ENCODE measurements around the gene MRPS27. TPM values are rescaled to one million over a fixed set of nuclear protein-coding genes. Genes with fewer than 3 reads are reported as not detected.

The MRPS27 gene
- total and polyA plus RNA-seq, 2 of the 13 experiments (the other 11 are each of a cell fraction or from before 2014, with no cell fraction given) = 71.8 to 115 TPM

- TF ChIP-seq, protein P1, sequence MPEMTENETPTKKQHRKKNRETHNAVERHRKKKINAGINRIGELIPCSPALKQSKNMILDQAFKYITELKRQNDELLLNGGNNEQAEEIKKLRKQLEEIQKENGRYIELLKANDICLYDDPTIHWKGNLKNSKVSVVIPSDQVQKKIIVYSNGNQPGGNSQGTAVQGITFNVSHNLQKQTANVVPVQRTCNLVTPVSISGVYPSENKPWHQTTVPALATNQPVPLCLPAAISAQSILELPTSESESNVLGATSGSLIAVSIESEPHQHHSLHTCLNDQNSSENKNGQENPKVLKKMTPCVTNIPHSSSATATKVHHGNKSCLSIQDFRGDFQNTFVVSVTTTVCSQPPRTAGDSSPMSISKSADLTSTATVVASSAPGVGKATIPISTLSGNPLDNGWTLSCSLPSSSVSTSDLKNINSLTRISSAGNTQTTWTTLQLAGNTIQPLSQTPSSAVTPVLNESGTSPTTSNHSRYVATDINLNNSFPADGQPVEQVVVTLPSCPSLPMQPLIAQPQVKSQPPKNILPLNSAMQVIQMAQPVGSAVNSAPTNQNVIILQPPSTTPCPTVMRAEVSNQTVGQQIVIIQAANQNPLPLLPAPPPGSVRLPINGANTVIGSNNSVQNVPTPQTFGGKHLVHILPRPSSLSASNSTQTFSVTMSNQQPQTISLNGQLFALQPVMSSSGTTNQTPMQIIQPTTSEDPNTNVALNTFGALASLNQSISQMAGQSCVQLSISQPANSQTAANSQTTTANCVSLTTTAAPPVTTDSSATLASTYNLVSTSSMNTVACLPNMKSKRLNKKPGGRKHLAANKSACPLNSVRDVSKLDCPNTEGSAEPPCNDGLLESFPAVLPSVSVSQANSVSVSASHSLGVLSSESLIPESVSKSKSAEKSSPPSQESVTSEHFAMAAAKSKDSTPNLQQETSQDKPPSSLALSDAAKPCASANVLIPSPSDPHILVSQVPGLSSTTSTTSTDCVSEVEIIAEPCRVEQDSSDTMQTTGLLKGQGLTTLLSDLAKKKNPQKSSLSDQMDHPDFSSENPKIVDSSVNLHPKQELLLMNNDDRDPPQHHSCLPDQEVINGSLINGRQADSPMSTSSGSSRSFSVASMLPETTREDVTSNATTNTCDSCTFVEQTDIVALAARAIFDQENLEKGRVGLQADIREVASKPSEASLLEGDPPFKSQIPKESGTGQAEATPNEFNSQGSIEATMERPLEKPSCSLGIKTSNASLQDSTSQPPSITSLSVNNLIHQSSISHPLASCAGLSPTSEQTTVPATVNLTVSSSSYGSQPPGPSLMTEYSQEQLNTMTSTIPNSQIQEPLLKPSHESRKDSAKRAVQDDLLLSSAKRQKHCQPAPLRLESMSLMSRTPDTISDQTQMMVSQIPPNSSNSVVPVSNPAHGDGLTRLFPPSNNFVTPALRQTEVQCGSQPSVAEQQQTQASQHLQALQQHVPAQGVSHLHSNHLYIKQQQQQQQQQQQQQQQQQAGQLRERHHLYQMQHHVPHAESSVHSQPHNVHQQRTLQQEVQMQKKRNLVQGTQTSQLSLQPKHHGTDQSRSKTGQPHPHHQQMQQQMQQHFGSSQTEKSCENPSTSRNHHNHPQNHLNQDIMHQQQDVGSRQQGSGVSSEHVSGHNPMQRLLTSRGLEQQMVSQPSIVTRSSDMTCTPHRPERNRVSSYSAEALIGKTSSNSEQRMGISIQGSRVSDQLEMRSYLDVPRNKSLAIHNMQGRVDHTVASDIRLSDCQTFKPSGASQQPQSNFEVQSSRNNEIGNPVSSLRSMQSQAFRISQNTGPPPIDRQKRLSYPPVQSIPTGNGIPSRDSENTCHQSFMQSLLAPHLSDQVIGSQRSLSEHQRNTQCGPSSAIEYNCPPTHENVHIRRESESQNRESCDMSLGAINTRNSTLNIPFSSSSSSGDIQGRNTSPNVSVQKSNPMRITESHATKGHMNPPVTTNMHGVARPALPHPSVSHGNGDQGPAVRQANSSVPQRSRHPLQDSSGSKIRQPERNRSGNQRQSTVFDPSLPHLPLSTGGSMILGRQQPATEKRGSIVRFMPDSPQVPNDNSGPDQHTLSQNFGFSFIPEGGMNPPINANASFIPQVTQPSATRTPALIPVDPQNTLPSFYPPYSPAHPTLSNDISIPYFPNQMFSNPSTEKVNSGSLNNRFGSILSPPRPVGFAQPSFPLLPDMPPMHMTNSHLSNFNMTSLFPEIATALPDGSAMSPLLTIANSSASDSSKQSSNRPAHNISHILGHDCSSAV (CRISPR knock-in tag; IDR thresholded peaks at IDR 0.05; ENCODE audit: borderline replicate concordance) = peak; percentile 93; the same call in 1 of the 2 replicates
- TF ChIP-seq, protein P2, sequence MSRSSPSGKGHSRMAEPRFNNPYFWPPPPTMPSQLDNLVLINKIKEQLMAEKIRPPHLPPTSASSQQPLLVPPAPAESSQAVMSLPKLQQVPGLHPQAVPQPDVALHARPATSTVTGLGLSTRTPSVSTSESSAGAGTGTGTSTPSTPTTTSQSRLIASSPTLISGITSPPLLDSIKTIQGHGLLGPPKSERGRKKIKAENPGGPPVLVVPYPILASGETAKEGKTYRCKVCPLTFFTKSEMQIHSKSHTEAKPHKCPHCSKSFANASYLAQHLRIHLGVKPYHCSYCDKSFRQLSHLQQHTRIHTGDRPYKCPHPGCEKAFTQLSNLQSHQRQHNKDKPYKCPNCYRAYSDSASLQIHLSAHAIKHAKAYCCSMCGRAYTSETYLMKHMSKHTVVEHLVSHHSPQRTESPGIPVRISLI (CRISPR knock-in tag; IDR thresholded peaks at IDR 0.05; ENCODE audit: borderline replicate concordance) = no peak
- TF ChIP-seq ZFAT (CRISPR knock-in tag; conservative IDR thresholded peaks at IDR 0.05) (no peak), FLYWCH1 (CRISPR knock-in tag; IDR thresholded peaks at IDR 0.05) (0 out of 2 replicates have a peak, but pooled peaks have one; percentile 42), ADNP (CRISPR knock-in tag; IDR thresholded peaks at IDR 0.05) (no peak), PRPF4 (IDR thresholded peaks at IDR 0.05; ENCODE audit: low read depth, low read length, poor library complexity, severe bottlenecking) (no peak), TIGD3 (CRISPR knock-in tag; IDR thresholded peaks at IDR 0.05; ENCODE audit: borderline replicate concordance) (no peak), IRX3 (CRISPR knock-in tag; IDR thresholded peaks at IDR 0.05; ENCODE audit: borderline replicate concordance, low read depth) (peak; percentile 40; the same call in 1 of the 2 replicates), ZZZ3 (CRISPR knock-in tag; IDR thresholded peaks at IDR 0.05; ENCODE audit: borderline replicate concordance) (peak; percentile 48; the same call in 1 of the 2 replicates), ZNF33B (CRISPR knock-in tag; IDR thresholded peaks at IDR 0.05) (peak; percentile 87; the same call in 1 of the 2 replicates), HDAC2 (CRISPR knock-in tag; IDR thresholded peaks at IDR 0.05) (peak; percentile 62)
- TF ChIP-seq, protein P3, sequence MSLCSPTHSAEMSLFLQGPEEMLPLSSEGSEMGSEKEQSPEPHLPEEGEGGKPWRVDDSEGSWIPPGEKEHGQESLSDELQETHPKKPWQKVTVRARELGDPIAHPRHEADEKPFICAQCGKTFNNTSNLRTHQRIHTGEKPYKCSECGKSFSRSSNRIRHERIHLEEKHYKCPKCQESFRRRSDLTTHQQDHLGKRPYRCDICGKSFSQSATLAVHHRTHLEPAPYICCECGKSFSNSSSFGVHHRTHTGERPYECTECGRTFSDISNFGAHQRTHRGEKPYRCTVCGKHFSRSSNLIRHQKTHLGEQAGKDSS (CRISPR knock-in tag; IDR thresholded peaks at IDR 0.05; ENCODE audit: borderline replicate concordance, low read depth) = no peak; the same call in 1 of the 2 replicates
- TF ChIP-seq, protein P4, sequence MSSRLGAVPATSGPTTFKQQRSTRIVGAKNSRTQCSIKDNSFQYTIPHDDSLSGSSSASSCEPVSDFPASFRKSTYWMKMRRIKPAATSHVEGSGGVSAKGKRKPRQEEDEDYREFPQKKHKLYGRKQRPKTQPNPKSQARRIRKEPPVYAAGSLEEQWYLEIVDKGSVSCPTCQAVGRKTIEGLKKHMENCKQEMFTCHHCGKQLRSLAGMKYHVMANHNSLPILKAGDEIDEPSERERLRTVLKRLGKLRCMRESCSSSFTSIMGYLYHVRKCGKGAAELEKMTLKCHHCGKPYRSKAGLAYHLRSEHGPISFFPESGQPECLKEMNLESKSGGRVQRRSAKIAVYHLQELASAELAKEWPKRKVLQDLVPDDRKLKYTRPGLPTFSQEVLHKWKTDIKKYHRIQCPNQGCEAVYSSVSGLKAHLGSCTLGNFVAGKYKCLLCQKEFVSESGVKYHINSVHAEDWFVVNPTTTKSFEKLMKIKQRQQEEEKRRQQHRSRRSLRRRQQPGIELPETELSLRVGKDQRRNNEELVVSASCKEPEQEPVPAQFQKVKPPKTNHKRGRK (CRISPR knock-in tag; IDR thresholded peaks at IDR 0.05) = no peak
Measured at GRCh38 chr5:72319976-72320752, at the start of gene MRPS27, which contains the start of gene PTCD2 (continued).

Measured in HepG2 (cell line).